Activated CD4-positive, CD25-positive, alpha-beta regulatory T cell (primary cell): Measurements from ENCODE around the gene HNRNPA1.
A peak's percentile ranks its signal among the peaks of the same experiment; 100 is the strongest.
"Not testable (repeated sequence)": the region's sequence is repeated elsewhere in the genome, so short reads cannot be mapped to it uniquely, and the experiment has no call there.

Source experiments
- DNase-seq, 4 experiments: peaks; one replicate each; lab custom pipeline; 2025; lab: John Stamatoyannopoulos, UW

The HNRNPA1 gene

GRCh38 chr12:54276368-54276767 is 4.2 kb upstream of the HNRNPA1 start:
- no peak for DNase-seq

GRCh38 chr12:54277823-54278276 is 2.7 kb upstream of the HNRNPA1 start:
- DNase-seq: no peak

- DNase-seq: no peak
Measured at GRCh38 chr12:54279227-54279631, 1.3 kb upstream of the HNRNPA1 start.

GRCh38 chr12:54279632-54280467 is 676 bp upstream of the HNRNPA1 start, which contains the start of gene CBX5:
Gene CBX5, minus strand, starts transcription at chr12:54280122. Its CDS starts 22,472 bp downstream, at chr12:54257650.
- peak; percentile 95 to 99 (median 98) for DNase-seq

GRCh38 chr12:54281261-54281638 is 724 bp downstream of the HNRNPA1 start:
- not testable (repeated sequence) for DNase-seq

GRCh38 chr12:54281694-54282093 is 1.2 kb downstream of the HNRNPA1 start:
- DNase-seq: not testable (repeated sequence)

GRCh38 chr12:54282949-54283593 is 2.5 kb downstream of the HNRNPA1 start:
- DNase-seq: peak in 1 of 4 experiments; percentile 17

GRCh38 chr12:54284070-54284780 is 3.7 kb downstream of the HNRNPA1 start:
- DNase-seq: not testable (repeated sequence)

GRCh38 chr12:54285150-54286041 is 4.9 kb downstream of the HNRNPA1 start:
- DNase-seq: no peak

GRCh38 chr12:54286042-54287030 is 5.8 kb downstream of the HNRNPA1 start:
- no peak for DNase-seq

GRCh38 chr12:54287261-54288157 is 7.0 kb downstream of the HNRNPA1 start:
- DNase-seq: no peak

- no peak for DNase-seq
Measured at GRCh38 chr12:54292083-54292930, 11.8 kb downstream of the HNRNPA1 start.

GRCh38 chr12:54292931-54293241 is 12.4 kb downstream of the HNRNPA1 start:
- DNase-seq: no peak

- DNase-seq: peak in 3 of 4 experiments; percentile 14 to 44 (median 17)
Measured at GRCh38 chr12:54294152-54294952, 13.8 kb downstream of the HNRNPA1 start.

GRCh38 chr12:54294953-54295566 is 14.5 kb downstream of the HNRNPA1 start:
- DNase-seq: no peak

- DNase-seq: no peak
Measured at GRCh38 chr12:54296393-54297099, 16.0 kb downstream of the HNRNPA1 start.
